Inflammatory macrophage (primary cell): Measurements from ENCODE around the gene ANKRD36.
"Not testable (repeated sequence)": the region's sequence is repeated elsewhere in the genome, so short reads cannot be mapped to it uniquely, and the experiment has no call there.

Experiments used
- DNase-seq, 2 donors: peaks; one replicate each; pipeline ENCODE4 v3.0.0-alpha.2; 2020 to 2022
- total RNA-seq, 18 experiments: gene quantifications; one replicate each; lab custom pipeline; 2026; ENCODE audit warnings: mixed read lengths in 6 of 18, inconsistent platforms in 2 of 18; lab: John Stamatoyannopoulos, UW

ANKRD36 gene
- total RNA-seq, result 6.3 to 31.6 (median 20.4) reads per million in 18 experiments

DNA sequence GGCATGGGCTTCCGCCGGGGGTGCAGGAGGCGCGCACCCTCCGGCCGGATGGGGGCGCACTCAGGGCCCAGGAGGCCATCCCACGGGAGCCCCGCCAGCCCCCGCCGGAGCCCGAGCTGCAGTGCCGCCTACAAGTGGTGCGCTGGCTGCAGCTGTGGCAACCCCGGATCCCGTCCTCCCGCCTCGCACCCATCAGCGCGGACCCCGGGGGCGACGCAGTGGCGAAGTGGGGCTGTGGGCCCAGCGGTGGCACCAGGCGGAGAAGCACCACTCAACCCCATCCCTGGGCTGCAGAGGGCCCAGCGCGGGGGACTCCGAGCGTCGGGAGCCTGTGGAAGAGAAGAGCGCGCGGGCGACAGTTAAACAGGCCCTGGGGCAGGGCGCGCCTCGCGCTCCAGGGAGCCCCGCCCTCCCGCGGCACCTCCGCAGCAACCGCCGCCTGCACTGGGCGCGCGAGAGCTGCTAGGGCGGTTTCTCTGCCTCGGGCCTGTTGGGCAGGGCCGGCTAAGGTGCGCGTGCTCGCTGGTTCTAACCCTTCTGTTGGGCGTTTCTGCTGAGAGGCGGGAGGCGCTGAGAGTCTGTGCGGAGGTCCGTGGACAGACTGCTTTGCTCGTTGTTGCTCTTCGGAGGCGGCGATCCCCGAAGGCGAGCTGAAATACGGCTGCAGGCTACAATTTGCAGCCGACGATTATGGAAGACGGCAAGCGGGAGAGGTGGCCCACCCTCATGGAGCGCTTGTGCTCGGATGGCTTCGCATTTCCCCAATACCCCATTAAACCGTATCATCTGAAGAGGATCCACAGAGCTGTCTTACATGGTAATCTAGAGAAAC lies at the start of gene ANKRD36:
Gene ANKRD36 (plus strand): TSS at position 104 of the 832 bp plus-strand sequence. CDS start 587 bp downstream, at position 691.
- DNase-seq, result peak; percentile 84 to 87

DNA sequence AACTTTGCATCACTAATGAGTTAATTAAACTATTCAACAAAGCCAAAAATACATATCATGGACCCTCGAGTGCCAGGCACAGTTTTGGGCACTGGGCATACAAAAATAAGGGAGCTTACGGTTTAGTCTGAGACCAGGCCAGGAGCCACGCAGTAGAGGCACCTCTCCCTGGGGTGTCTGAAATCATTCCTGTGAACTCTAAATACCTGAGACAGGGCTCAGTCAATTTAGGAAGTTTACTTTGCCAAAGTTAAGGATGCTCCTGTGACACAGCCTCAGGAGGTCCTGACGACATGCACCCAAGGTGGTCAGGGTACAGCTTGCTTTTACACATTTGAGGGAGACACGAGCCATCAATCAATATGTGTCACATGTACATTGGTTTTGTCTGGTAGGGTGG lies 46.9 kb upstream of the ANKRD36 start:
- DNase-seq, result not testable (repeated sequence)

DNA sequence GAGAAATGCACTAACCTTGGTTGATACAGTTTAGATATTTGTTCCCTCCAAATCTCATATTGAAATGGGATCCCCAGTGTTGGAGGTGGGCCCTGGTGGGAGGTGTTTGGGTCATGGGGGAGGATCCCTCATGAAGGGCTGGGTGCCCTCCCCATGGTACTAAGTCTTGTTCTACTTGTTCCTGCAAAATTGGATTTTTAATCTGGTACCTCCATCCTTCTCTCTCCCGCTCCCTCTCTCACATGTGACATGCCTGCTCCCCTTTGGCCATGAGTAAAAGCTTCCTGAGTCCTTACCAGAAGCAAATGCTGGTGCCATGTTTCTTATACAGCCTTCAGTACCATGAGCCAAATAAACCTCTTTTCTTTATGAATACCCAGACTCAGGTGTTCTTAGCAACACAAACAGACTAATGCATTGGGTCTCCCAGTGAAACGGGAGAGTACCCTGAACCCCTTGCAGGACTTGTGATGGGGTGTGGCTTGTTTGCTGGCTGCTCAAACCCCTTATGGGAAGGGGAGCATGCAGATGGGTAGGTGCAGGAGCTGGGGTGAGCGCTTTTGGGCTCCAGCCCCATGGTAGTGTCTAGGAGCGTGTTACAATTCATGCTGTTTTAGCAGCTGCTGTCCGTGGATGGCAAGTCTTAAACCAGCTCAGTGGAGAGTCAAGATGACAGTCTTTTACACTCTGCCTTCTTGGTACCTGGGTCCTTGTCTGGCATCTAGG lies 45.5 kb upstream of the ANKRD36 start:
- DNase-seq, result no peak

DNA sequence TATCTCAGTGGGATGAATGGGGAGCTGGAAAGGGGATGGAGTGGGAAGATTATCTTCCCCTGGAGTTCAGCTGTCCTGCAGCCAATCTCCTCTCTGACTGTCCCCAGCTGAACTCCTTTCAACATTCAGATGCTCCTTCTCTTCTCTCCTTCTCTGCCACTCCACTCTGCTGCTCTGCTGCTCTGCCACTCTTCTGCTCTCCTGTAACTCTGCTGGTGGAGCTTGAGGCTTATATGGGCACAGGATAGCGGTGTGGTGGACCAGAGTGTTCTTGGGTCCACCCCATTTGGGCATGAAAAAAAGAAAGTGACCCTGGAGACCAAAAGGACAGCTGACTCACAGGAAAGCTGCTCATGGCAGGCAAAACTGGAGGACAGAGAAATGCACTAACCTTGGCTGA lies 44.9 kb upstream of the ANKRD36 start:
- DNase-seq, result no peak

DNA sequence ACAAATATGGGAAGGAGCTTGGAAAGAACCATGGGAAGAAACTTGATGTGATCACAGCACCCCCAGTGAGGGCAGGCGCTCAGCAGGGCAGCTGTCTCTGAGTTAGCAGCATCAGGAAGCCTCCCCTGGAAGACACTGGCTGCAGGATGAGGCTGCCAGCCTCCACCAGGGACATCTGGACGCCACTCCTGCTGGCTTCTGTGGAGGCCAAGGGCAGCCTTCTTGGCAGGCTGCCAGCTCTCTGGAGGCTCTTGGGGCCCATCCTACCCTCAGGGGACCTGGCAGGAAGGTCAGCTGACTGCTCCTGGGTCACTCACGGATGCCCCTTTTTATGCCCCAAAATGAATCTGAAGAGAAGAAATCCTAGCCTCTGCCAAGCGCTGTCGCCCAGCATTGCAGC lies 44.2 kb upstream of the ANKRD36 start:
- not testable (repeated sequence) for DNase-seq

DNA sequence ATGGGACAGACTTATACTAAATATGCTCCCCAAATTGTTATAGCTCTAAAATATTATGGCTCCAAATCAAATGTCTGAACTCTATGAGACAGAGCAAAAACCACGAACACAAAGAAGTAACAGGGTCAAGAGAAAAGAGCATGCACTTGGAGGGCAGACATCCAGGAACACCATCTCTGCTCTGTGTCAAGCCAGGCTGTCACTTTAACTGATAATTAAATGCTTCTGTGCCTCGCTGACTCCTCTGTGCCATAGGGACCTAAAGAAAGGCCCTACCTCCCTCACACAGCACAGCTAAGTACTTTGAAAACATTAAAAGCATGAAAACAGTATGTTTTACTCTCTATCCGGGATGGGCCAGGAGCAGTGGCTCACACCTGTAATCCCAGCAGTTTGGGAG lies 42.0 kb upstream of the ANKRD36 start:
- not testable (repeated sequence) for DNase-seq

DNA sequence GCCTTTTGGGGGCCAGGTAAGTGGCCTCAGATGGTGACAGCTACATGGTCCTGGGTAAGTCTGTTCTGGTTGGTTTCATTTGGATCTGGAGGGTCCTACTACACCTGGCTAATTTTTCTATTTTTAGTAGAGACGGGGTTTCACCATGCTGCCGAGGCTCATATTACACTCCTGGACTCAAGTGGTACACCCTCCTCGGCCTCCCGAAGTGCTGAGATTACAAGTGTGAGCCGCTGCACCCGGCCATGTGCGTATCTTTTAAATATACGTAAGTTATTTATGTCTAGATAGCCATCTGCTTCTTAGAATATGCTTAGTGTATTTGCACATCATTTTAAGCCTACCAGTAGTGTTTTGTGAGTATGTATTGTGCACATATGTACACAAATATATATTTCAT lies 35.7 kb upstream of the ANKRD36 start:
- not testable (repeated sequence) for DNase-seq

DNA sequence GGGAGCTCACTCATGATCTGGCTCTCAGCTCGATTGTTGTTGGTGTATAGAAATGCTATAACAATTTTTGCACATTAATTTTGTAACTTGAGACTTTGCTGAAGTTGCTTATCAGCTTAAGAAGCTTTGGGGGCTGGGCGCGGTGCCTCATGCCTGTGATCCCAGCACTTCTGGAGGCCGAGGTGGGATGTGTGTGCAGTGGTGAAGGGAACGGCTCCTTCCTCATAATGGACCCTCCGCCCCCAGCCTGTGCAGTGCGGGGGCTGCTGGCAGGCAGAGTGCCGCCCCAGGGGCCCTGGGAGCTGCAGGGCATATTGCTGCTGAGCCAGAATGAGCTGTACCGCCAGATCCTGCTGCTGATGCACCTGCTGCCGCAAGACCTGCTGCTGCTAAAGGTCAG lies 32.1 kb upstream of the ANKRD36 start:
- DNase-seq, result not testable (repeated sequence)

DNA sequence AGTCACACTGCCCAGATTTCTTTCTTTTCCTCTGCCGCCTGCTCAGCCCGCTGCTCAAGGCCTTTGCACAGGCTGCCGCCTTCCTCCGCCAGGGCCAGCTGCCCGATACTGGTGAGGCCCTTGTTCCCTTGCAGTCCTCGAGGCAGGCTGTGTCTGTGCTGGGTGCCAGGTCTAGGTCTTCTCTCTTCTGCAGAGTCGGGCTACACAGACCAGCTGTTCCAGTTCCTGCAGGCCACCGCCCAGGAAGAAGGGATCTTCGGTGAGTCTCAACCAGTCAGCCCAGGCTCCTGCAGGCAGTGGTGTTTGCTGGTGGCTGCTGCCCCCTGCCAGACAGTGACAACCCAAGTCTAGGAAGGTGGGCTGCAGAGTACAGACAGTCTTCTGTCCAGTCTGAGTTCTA lies 30.7 kb upstream of the ANKRD36 start:
- DNase-seq, result not testable (repeated sequence)

DNA sequence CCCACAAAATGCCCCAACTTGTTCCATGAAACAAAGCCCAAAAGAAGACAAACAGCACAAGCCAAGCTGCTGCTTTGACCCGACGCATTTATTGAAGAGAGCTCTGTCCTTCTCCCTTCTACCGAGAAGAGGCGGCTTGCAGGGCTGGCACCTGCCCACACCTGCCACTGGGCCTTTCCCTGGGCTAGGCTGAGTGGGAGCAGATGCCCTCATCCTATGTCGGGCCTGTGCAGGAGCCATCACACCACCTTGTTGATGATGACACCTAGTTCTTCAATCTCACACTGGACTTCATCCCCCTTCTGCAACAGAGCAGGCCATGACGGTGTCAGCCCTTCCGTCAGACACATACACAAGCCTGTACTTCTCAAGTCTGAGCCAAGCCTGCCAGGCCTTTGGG lies 29.4 kb upstream of the ANKRD36 start:
- DNase-seq, result not testable (repeated sequence)

DNA sequence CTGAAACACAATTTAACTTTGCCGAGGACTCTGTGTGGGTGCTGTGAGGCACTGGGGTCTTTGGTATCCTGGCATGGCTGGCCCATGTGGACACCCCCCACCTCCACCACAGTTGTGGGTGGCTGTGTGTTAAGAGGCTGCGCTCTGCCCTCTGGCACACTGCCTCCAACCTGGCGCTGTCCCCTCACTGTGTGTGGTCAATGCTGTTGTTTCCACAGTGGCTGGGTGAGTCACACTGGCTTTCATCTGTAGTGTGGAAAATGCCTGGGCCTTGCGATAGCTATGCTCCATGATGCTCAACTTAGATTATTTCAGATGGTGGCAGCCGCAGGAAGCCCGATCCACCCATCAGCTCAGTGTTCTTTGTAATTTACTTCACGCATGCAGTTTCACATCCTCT lies 27.9 kb upstream of the ANKRD36 start:
- not testable (repeated sequence) for DNase-seq

DNA sequence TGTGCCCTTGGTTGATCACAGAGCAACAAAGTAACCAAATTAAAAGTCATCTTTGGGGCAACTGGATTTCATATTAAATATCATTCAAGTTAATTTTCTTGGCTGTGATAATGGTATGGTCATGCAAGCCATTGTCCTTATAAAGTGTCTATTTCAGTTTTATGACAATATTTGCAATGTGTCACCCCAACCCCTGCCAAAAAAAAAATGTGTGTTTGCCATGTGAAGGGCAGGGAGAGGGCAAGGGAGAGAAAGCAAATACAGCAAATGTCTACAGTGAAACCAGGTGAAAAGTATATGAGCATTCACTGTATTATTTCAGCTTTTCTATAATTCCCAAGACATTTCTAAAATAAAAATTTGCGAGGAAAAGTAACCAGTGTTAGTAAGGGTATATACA lies 24.2 kb upstream of the ANKRD36 start:
- DNase-seq, result not testable (repeated sequence)

DNA sequence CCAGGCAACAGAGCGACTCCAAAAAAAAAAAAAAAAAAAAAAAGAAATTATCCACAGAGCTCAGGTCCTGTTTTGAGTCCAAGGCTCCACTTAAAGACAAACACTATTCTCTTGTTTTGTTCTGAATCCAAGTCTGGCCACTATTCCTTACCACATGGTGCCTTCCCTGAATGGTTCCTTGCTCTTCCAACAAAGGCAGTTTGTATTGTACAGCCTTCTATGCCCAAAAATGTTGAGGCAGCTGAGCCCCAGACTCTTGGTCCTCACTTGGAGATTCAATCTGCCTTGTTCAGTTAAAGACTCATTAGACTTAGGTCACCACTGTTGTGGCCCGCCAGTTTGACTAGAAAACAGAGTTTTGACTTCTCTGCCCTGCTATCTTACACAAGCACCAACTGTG lies 20.0 kb upstream of the ANKRD36 start:
- DNase-seq, result not testable (repeated sequence)

DNA sequence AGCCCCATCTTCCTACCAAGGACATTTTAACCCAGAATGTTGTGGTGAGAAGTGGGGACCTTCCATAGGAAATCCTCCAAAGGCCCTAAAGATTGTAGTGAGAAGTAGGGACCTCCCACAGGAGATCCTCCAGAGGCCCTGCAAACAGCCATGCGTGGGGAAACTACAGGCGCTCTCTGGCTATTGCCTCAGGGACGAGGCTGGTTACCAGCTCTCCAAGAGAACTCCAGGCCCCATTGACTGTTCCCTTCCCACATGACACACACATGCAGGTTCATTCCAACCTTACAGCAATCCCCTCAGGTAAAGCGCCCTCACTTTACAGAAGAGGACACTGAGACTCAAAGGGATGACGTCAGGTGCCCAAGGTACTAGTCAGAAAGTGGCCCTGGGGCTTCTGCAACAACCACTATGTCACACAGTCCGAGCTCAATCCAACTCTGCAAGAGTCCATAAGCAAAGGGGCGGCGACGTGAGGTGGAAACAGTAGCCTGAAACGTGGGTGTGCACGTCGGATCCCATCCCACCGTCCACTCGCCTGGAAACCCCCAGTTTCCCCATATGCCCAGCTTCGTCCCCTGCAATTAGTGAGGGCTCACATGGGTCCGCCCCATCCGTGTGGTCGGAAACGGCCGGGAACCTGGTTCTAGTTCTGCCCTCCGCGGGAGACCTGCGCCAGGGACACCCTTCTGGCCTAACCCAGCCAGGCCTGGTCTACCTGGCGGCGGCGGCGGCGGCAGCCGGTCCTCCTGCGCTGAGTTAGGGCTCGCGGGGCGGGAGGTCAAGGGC lies 18.8 kb upstream of the ANKRD36 start:
- not testable (repeated sequence) for DNase-seq

DNA sequence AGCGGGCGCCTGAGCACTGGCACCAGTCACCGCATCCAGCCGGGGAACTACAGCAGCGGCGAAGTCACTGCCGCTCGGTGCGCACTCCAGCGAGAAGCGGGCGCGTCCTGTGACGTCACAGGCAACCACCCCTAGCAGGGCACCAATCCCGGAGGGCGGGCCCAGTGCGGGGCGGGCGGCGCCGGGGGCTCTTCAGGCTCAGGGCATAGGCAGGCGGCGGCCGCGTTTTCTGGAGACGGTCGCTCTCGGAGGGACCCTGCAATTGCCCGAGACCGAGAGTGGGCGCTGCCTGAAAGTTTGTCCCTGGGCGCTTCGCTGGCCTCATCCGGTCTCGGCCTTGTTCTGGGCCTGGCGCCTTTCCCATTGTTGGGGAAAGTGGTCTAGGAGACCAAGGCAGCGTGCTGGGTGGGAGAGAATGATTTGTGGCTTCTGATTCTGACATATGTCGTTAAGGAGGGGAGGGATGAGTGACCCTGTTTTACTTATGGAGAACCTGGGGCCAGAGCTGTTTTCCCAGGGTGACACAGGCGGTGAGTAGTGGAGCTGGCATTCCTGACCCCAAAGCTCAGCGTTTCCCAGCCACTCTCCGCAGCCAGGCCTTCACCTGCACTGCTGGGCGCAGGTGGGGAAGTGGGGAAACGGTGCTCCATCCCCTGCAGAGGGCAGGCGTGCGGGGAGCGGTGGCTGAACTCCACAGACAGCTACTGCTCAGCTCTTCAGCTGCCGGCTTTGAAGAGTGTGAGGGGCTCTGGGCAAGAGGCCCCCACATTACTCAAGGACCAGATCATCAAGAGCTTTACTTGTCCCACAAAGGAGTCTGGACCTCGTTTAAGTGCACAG lies 18.0 kb upstream of the ANKRD36 start, which contains the start of gene FAHD2B:
Gene FAHD2B (minus strand): TSS at position 111 of the 840 bp plus-strand sequence. CDS start 3,176 bp downstream, outside the sequence.
- DNase-seq, result peak; percentile 37 to 63

DNA sequence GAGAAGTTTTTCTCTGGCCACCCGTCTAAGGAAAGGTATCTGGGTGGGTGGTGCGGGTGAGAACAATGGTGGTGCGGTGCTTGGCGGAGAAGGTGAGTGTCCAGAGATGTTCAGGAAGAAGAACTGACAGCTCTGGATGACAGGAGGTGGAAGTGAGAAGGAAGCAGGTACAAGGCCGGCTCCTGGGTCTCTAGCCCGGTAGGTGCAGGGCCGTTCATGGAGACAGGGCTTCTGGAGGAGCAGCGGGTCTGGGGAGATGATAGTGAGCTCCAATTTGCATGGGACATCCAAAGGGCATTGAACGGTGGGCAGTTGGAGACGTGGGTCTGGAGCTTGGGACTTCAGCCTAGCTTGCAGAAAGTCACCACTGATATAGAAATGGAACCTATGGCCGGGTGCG lies 17.3 kb upstream of the ANKRD36 start:
- no peak for DNase-seq

DNA sequence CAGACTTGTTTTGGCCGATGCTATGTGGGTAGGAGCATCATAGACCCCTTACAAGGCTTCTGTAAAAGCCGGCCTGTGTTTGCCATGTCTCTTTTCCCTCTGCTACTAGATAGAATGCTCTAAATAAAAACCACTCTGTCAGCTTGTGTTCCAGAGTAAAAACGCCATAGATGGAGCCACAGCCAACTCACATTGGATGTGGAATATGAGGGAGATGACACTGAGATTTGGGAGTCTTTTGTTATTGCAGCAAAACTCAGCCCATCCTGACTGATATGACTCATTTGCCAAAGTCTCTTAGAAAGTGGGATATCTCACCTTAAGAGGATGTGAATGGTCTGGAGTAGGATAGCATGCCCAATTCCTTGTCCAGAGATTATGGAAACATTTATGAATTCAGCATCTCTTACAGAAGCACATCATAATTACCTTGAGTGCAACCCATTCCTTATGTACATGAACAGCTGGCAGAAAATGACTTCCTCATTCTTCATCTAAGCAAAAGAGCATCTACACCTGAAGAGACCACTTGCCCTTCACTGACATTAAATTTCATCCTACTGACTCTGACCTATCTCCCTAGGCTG lies 14.1 kb upstream of the ANKRD36 start:
- not testable (repeated sequence) for DNase-seq

DNA sequence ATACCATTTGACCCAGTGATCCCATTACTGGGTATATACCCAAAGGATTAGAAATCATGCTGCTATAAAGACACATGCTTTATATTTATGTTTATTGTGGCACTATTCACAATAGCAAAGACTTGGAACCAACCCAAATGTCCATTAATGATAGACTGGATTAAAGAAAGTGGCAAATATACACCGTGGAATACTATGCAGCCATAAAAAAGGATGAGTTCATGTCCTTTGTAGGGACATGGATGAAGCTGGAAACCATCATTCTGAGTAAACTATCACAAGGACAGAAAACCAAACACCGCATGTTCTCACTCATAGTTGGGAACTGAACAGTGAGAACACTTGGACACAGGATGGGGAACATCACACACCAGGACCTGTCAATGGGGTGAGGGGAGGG lies 6.1 kb upstream of the ANKRD36 start:
- DNase-seq, result not testable (repeated sequence)

DNA sequence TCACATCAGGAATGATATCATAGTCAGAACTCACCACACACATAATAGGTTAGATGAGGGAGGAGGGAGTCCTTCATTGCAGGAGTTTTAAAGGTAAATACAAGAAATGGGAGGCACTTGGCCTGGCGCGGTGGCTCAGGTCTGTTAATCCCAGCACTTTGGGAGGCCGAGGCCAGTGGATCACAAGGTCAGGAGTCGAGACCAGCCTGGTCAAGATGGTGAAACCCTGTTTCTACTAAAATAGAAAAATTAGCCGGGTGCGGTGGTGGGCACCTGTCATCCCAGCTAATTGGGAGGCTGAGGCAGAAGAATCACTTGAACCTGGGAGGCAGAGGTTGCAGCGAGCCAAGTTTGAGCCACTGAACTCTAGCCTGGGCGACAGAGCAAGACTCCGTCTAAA lies 1.7 kb upstream of the ANKRD36 start:
- DNase-seq, result not testable (repeated sequence)

DNA sequence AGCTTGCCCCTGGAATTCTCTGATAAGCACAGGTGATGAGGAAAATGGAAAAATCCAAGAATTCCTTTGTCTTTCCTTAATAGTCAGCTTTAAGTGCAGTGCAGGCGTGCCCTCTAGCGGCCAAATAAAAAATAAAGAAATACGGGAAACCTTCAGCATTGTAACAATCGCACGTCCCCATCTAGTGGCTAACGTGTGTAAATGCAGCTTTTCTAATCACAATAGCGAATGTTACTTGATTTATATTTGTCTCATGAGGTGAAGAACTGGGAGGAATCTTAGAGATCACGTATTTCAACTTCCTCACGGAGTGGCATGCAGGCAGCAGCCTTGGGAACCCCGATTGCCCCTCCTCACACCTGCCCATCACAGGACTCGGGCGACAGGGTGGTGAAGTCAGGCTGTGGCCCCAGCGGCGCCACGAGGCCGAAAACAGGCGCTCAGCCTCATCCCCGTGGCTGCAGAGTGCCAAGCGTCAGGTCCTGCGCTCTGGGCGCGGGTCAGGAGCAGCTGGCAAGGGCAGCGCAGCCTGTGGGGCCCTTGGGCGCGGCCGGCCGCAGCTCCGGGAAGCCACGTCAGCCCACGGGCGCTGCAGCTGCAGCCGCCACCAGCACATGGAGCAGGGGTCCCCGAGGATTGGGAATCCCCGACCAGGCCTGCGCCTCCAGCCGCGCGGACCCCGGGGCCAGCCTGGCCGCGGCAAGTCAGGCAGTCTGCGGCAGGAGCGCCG lies 468 bp upstream of the ANKRD36 start:
- peak; percentile 28 to 32 for DNase-seq

DNA sequence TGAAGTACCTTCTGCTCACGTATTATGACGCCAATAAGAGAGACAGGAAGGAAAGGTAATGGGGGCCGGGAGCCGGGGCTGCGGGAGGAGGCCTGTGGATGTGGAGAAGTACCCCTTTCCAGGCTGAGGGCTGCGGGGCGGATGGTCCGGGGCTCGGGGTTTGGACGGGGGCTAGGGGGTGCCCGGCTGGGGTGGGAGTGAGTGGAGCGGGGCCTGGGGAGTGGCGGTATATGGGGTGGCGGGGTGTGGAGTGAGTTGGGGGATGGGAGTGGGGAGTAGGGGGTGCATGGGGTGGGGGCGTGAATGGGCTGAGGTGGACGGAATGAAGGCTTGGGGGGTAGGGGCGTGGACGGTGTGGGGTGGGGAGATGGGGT lies 916 bp downstream of the ANKRD36 start:
- DNase-seq, result not testable (repeated sequence)
